Erythroblast (primary cell): ENCODE data around the gene CD4.

Experiments used
- GATA1 ChIP-seq: IDR thresholded peaks from 2 replicates; pipeline ENCODE4 v1.6.1; 2011; ENCODE audit warnings: low read depth, mild to moderate bottlenecking, control low read depth, low read length, moderate library complexity
- POLR2A ChIP-seq: IDR thresholded peaks from 2 replicates; pipeline ENCODE4 v1.6.1; 2011; ENCODE audit warnings: mild to moderate bottlenecking, low read length

GRCh38 chr12:6829536-6830220 lies 40.4 kb downstream of the CD4 start:
- TF ChIP-seq POLR2A (no peak), GATA1 (no peak)
